Activated CD8-positive, alpha-beta memory T cell treated with anti-CD3 and anti-CD28 coated beads for 36 hours (primary cell): Measurements from ENCODE around the gene EFNB3. TPM values are rescaled to one million over a fixed set of nuclear protein-coding genes. Genes with fewer than 3 reads are reported as not detected.

Experiments
- CTCF ChIA-PET: fragments of 350-600 bp; sonication (Branson Sonifier 250); formaldehyde crosslinking; loops from one replicate; lab custom pipeline; 2021; ENCODE audit warnings: antibody characterized with exemption; lab: Charles Lee
- POLR2A ChIA-PET: fragments of 350-600 bp; sonication (Branson Sonifier 250); formaldehyde crosslinking; loops from one replicate; lab custom pipeline; 2021; ENCODE audit warnings: antibody characterized with exemption; lab: Charles Lee
- total RNA-seq, 2 experiments: library from RNA; stranded (reverse); gene quantifications; one replicate each; pipeline ENCODE4 v1.2.3, GENCODE V29; 2021

EFNB3 gene
- total RNA-seq, 2 experiments from 2014 or later: 0.08 TPM; not detected in 1

DNA sequence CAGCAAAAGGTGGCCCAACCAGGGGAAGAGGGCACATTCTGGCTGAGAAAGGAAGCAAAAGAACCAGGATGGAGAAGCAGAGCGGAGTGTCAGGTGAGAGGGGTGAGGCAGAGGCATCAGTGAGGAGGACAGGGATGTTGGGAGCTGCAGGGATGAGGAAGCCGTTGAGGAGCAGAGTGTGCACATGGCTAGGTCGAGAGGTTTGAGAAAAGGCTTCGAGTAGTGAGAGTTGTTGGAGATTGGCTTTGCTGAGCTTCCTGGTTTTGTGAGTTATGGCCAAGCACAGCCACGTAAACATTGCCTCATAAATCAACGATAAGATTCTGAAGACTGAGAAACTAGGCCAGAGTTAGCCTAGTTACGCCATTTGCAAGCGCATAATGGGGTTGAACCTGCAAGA lies 39.4 kb downstream of the EFNB3 start:
- CTCF ChIA-PET: interaction anchor here (0.6 to 2.6 kb wide), 9 partner anchors 68 to 313 kb away, joined by 3 to 13 read pairs (median 6); no protein-coding TSS in a partner anchor
- POLR2A ChIA-PET: no interaction called here

DNA sequence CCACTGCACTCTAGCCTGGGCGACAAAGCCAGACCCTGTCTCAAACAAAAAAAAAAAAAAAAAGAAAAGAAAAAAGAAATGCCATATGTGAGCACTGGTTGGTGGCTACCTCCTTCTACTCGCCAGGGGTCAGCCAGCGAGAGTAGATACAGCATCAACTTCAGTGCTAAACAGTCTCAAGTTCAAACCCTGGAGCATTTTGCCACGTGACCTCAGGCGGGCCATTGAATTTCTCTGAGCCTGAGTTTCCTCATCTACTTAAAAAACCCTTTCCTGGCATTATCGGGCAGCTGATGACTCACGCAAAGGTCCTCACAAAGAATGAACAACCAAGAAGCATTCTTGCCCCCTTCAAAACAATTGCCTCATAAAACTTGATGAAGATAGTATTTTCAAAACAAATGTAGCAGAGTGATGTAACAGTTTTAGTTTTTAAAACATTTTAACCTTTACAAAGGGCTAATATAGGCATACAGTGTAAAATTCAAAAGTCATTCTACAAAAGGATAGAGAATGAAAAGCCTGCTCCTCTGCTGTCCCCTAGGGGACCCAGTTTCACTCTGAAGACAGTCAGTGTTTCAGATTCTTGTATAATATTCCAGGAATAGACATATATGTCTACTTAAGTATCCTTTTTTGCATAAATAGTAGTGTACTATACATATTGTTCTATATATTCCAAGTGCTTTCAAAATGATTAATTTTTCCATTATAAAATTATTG lies 40.9 kb downstream of the EFNB3 start:
- ChIA-PET CTCF (interaction anchor here (0.7 to 2.3 kb wide), 2 partner anchors 244 to 255 kb away, joined by 4 to 7 read pairs; no protein-coding TSS in a partner anchor), POLR2A (no interaction called here)

DNA sequence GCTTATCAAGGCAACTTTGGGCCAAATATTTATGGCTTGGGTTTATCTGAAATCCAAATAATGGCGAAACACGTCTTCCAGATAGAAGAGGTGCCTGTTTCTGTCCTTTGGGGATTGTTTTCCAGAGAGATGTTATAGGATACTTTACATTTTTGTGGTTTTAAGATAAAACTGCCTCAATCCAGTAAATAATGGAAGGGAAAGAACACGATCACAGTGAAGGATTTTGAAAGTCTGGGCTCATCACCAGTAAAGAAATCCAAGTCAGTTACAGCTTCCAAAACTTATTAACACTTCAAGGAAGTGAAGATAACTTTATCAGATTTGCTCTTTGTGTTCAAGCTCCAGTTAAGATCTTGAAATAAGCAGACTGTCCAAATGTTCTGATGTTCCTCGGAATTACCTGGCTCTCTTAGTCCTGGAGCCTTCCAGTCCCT lies 42.7 kb downstream of the EFNB3 start:
- ChIA-PET CTCF (interaction anchor here (0.9 to 1.2 kb wide), 2 partner anchors 12 to 168 kb away, joined by 3 read pairs; partner anchors contain the start of gene RNF227), POLR2A (no interaction called here)

DNA sequence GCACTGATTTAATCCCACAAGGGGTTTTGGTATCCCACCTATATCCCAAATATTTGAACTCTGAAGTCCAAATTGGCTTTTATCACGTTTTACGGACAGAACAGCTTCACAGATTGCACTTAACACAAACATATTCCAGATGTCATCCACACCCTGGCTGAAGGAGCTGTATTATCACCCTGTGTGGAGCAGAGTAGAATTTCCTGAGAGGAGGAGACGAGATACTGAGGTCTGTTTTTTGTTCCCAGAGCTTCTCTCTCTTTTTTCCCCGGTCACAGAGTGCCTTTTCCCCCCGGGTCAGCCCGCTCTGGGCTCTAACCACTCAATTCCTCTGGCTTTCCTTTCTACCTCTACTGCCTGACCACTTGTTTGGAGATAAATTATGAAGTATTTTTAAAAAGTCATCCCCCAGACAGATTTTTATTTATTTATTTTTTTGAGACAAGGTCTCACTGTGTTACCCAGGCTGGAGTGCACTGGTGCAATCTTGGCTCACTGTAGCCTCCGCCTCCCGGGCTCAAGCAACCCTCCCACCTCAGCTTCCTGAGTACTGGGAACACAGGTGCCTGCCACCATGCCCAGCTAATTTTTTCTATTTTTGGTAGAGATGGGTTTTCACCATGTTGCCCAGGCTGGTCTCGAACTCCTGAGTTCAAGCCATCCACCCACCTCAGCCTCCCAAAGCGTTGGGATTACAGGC lies 43.2 kb downstream of the EFNB3 start:
- ChIA-PET POLR2A (no interaction called here), CTCF (interaction anchor here (0.9 to 1.2 kb wide), 3 partner anchors 12 to 168 kb away, joined by 3 read pairs; partner anchors contain the start of gene RNF227)

DNA sequence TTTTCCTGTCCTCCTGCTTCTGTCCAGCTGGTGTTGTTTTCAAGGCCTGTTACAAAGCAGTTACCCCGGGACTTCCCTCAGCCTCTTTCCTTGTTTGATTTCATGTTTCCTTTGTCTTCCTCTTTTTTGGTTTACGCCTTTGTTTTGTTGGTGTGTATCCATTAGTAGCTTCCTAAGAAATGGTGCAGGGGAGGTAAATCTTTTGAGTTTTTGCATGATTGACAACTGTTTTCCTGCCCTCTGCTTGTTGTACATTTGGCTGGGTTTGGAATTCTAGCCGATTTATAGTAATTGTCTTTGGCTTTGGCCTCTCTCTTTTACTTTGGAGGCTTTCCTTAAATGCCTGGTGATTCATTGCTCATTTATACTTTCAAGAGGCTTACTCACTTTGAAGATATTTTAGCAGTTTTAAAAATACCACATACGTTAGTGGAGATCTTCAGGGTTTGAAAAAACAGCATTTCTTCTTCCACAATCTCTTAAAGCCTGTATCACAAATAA lies 45.4 kb downstream of the EFNB3 start:
- ChIA-PET CTCF (no interaction called here), POLR2A (no interaction called here)

DNA sequence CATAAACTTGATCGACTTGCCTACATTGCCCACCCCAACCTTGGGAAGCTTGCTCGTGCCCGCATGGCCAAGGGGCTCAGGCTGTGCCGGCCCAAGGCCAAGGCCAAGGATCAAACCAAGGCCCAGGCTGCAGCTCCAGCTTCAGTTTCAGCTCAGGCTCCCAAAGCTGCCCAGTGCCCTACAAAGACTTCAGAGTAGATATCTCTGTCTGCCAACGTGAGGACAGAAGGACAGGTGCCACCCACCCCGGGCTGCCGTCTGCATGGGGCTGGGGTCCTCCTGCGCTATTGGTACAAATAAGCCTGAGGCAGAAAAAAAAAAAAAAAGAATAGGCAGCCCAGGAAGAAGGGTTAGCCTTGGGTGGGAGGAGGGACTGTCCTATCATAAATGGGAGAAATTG lies 49.7 kb downstream of the EFNB3 start:
- POLR2A ChIA-PET: no interaction called here
- CTCF ChIA-PET: no interaction called here

DNA sequence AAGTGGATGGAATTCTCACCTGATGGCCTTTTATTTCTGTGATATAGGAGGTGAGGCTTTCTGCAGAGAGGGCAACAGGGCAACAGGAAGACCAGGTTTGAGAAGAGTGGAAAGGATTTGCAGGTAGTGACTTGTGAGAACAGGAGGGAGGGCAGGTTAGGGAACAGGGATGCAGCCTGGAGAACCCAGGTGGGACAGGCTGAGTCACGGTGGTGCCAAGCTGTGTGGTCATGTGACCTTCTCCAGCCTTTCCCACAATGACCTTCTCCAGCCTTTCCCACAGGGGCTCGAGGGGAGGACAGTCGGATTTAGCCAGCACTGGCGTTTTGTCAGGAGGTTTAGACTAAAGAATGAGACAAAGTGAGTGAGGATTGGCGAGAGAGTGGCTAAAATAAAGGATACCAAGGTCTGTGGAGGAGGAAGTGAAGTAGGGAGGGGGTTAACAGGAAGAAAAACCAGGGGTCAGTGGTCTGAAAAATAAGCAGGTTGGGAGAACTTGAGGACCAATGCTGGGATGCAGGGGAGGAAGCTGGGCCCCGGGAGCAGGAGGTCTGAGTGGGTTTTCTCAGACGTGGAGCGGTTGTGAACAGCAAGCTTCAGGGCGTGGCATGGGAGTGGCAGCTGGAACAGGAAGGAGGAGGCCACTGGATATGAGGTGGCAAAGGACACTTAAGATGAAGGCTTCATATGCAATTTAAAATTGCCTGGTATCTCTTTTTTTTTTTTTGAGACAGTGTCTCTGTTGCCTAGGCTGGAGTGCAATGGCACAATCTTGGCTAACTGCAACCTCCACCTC lies 50.3 kb downstream of the EFNB3 start:
- POLR2A ChIA-PET: no interaction called here
- CTCF ChIA-PET: no interaction called here

DNA sequence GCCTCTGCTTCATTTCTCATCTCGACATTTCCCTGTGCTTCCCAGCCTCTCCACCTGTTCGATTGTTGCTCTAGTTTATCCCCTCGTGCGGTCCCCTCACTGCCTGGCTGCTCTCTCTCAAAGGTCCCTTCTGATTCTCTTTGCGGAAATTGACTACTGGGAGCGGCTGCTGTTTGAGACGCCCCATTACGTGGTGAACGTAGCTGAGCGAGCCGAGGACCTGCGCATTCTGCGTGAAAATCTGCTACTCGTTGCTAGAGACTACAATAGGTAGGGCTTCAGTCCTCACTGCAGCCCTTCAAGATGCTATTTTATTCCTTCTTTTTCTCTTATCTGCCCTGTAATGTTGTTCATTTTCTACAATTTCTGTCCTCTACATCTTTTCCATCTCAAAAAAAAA lies 52.0 kb downstream of the EFNB3 start:
- POLR2A ChIA-PET: no interaction called here

More for the DNA sequence above, 52.0 kb downstream of the EFNB3 start:
- CTCF ChIA-PET: no interaction called here

Other genes starting within 250 kb of the EFNB3 start
- gene ZBTB4, start 225.6 kb upstream of the EFNB3 start, total RNA-seq: 10 to 100 TPM; 17.6 to 17.7 TPM
- gene SLC35G6, start 223.8 kb upstream of the EFNB3 start, total RNA-seq: not detected
- 100 to 1,000 TPM; 195 to 198 TPM for gene POLR2A, start 220.8 kb upstream of the EFNB3 start, total RNA-seq
- 10 to 100 TPM; 13.3 to 14.4 TPM for gene TNFSF12, start 156.1 kb upstream of the EFNB3 start, total RNA-seq
- gene TNFSF13, start 146.5 kb upstream of the EFNB3 start, total RNA-seq: 1 to 10 TPM; 1.0 to 1.1 TPM
- 100 to 1,000 TPM; 112 to 116 TPM for gene SENP3, start 143.3 kb upstream of the EFNB3 start, total RNA-seq
- 1 to 10 TPM; 7.4 to 8.9 TPM for gene CD68, start 125.6 kb upstream of the EFNB3 start, total RNA-seq
- 100 to 1,000 TPM; 105 to 106 TPM for gene MPDU1, start 121.3 kb upstream of the EFNB3 start, total RNA-seq
- under 1 TPM; 0.13 to 0.25 TPM for gene SOX15, start 115.1 kb upstream of the EFNB3 start, total RNA-seq
- gene FXR2, start 90.3 kb upstream of the EFNB3 start, total RNA-seq: 10 to 100 TPM; 46.4 to 47.2 TPM
- 10 to 100 TPM; 19.2 to 20.0 TPM for gene SAT2, start 77.4 kb upstream of the EFNB3 start, total RNA-seq
- gene SHBG, start 75.1 kb upstream of the EFNB3 start, total RNA-seq: not detected
- gene ATP1B2, start 54.3 kb upstream of the EFNB3 start, total RNA-seq: under 1 TPM; 0.21 to 0.25 TPM
- 100 to 1,000 TPM; 135 to 139 TPM for gene TP53, start 17.7 kb upstream of the EFNB3 start, total RNA-seq
- gene WRAP53, start 16.7 kb upstream of the EFNB3 start, total RNA-seq: 10 to 100 TPM; 32.9 to 33.1 TPM
- gene DNAH2, start 12.5 kb downstream of the EFNB3 start, total RNA-seq: under 1 TPM; 0.10 to 0.23 TPM
- gene KDM6B, start 129.0 kb downstream of the EFNB3 start, total RNA-seq: 10 to 100 TPM; 65.4 to 77.7 TPM
- gene TMEM88, start 149.9 kb downstream of the EFNB3 start, total RNA-seq: 1 to 10 TPM; 4.6 to 5.9 TPM
- gene NAA38, start 152.4 kb downstream of the EFNB3 start, total RNA-seq: 10 to 100 TPM; 62.9 to 65.3 TPM
- gene CYB5D1, start 152.8 kb downstream of the EFNB3 start, total RNA-seq: 10 to 100 TPM; 15.9 to 16.6 TPM
- gene CHD3, start 183.6 kb downstream of the EFNB3 start, total RNA-seq: 100 to 1,000 TPM; 112 to 113 TPM
- gene RNF227, start 211.1 kb downstream of the EFNB3 start, total RNA-seq: 1 to 10 TPM; 4.4 to 4.5 TPM
- gene KCNAB3, start 224.7 kb downstream of the EFNB3 start, total RNA-seq: 1 to 10 TPM; 5.9 to 6.7 TPM
- 100 to 1,000 TPM; 144 to 156 TPM for gene TRAPPC1, start 226.7 kb downstream of the EFNB3 start, total RNA-seq
- 10 to 100 TPM; 40.1 to 44.4 TPM for gene CNTROB, start 227.0 kb downstream of the EFNB3 start, total RNA-seq